H4 (cell line): ENCODE data around the gene EFNA1. TPM values are rescaled to one million over a fixed set of nuclear protein-coding genes. Genes with fewer than 3 reads are reported as not detected.

ENCODE experiments used
- DNase-seq: peaks from one replicate; pipeline ENCODE4 v3.0.0-alpha.2; 2015; ENCODE audit warnings: low spot score
- total RNA-seq: library from RNA; depleted of rRNA; stranded (reverse); fragments of >200 nt; shearing (Covaris generic); gene quantifications from 2 replicates; pipeline ENCODE4 v1.2.3, GENCODE V29; 2014

EFNA1 gene
- total RNA-seq, 1 experiment from 2014 or later: 28.0 TPM

GRCh38 chr1:155124503-155125463 is 2.9 kb upstream of the EFNA1 start:
- no peak for DNase-seq

- no peak for DNase-seq
These were observed 2.1 kb upstream of the EFNA1 start for GRCh38 chr1:155125511-155125945.

- no peak for DNase-seq
These were observed 1.6 kb upstream of the EFNA1 start for GRCh38 chr1:155125946-155126555.

GRCh38 chr1:155126556-155127104 is 1.0 kb upstream of the EFNA1 start:
- peak; percentile 38 for DNase-seq

- no peak for DNase-seq
These were observed 485 bp downstream of the EFNA1 start for GRCh38 chr1:155127967-155128754.

GRCh38 chr1:155128755-155129473 is 1.2 kb downstream of the EFNA1 start:
- DNase-seq: peak; percentile 46

GRCh38 chr1:155130272-155131006 is 2.8 kb downstream of the EFNA1 start:
- no peak for DNase-seq

- no peak for DNase-seq
These were observed 3.6 kb downstream of the EFNA1 start for GRCh38 chr1:155131285-155131684.

- no peak for DNase-seq
These were observed 4.2 kb downstream of the EFNA1 start for GRCh38 chr1:155131856-155132255.

- no peak for DNase-seq
These were observed 6.2 kb downstream of the EFNA1 start for GRCh38 chr1:155133799-155134281.

- DNase-seq: no peak
These were observed 6.6 kb downstream of the EFNA1 start for GRCh38 chr1:155134322-155134721.

- DNase-seq: peak; percentile 95
These were observed 7.3 kb downstream of the EFNA1 start for GRCh38 chr1:155134880-155135414.

- peak; percentile 86 for DNase-seq
These were observed 7.8 kb downstream of the EFNA1 start, which contains the start of gene SLC50A1 for GRCh38 chr1:155135415-155136028. Gene SLC50A1 (plus strand): TSS chr1:155135852. CDS start chr1:155135912, 60 bp downstream.

GRCh38 chr1:155136748-155137147 is 9.1 kb downstream of the EFNA1 start:
- DNase-seq: no peak

- DNase-seq: no peak
These were observed 9.7 kb downstream of the EFNA1 start for GRCh38 chr1:155137154-155137949.

GRCh38 chr1:155139895-155140629 is 12.4 kb downstream of the EFNA1 start, which contains the start of gene DPM3:
Gene DPM3 (minus strand): TSS chr1:155140531. CDS start chr1:155140240, 291 bp downstream.
- peak; percentile 74 for DNase-seq

- no peak for DNase-seq
These were observed 12.9 kb downstream of the EFNA1 start for GRCh38 chr1:155140630-155140953.

- no peak for DNase-seq
These were observed 14.1 kb downstream of the EFNA1 start for GRCh38 chr1:155141749-155142148.
